ENCODE results near the gene MYO19. TPM values are rescaled to one million over a fixed set of nuclear protein-coding genes. Genes with fewer than 3 reads are reported as not detected.
"Not testable (repeated sequence)": the region's sequence is repeated elsewhere in the genome, so short reads cannot be mapped to it uniquely, and the experiment has no call there.

The MYO19 gene
- total RNA-seq, 1 donor from 2014 or later, result 85.6 TPM

- ATAC-seq (ENCODE audit: low read depth) (peak; percentile 89), DNase-seq (peak; percentile 80)
- peaks cover 10% of the 10 kb centered on the region for H3K27me3 Mint-ChIP-seq
- H3K36me3 Mint-ChIP-seq (ENCODE audit: low read depth), result peaks cover 30% of the 10 kb centered on the region
- no peak for TF ChIP-seq CTCF (IDR thresholded peaks at IDR 0.05)
- H3K4me3 Mint-ChIP-seq, result peak within 1 kb of the TSS; percentile 98
- ChIA-PET CTCF (interaction anchor here (1.7 to 7.2 kb wide), 3 partner anchors 338 to 516 kb away, joined by 9 to 96 read pairs (median 10); no protein-coding TSS in a partner anchor), POLR2A (interaction anchor here (0.7 to 2.5 kb wide), 7 partner anchors 49 to 901 kb away, joined by 3 to 27 read pairs (median 5); partner anchors contain the start of genes GGNBP2, MRM1, MYO19 and PIGW)
- H3K9me3 Mint-ChIP-seq, result no peaks in the 10 kb centered on the region
- H3K4me1 Mint-ChIP-seq, result peaks cover 60% of the 10 kb centered on the region
- intact Hi-C loops (cut with micrococcal nuclease), result loop anchor here (1.0 to 5.0 kb wide), 6 partner anchors 48 to 1244 kb away; partner anchors contain the start of genes DHRS11, MYO19, PIGW and SLFN5
- H3K27ac Mint-ChIP-seq, result peak within 1 kb of the TSS; percentile 96
Observed at GRCh38 chr17:36486204-36487194, 48.2 kb downstream of the MYO19 start, which contains the start of gene ZNHIT3. Gene ZNHIT3 (plus strand): TSS chr17:36486681. CDS start chr17:36486700, 19 bp downstream.

DNA sequence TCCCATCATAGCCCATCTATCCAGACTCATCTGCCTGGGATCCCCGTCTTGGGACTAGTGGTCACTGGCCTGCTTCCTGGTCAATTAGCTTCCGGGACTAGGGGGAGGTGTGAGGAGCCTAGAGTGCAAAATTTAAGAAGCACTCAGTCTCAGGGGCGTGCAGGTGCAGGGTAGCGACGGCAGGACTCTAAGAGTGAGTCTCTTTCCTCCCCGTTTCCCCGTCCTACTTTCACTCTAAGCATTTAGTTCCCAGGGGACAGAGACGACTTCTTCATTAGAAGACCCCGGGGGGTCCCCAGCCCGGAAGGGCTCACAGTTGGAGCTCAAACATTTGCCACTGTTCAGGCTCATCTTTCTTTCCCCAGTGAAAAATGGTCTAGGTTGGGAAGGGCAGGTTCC is 48.9 kb downstream of the MYO19 start:
- DNase-seq (peak; percentile 20), ATAC-seq (ENCODE audit: low read depth) (peak; percentile 14)
- CTCF ChIA-PET, result interaction anchor here (1.7 to 7.2 kb wide), 3 partner anchors 337 to 515 kb away, joined by 9 to 96 read pairs (median 10); no protein-coding TSS in a partner anchor
- Mint-ChIP-seq H3K9me3 (no peaks in the 10 kb centered on the region), H3K27me3 (peaks cover 10% of the 10 kb centered on the region), H3K36me3 (ENCODE audit: low read depth) (peaks cover 24% of the 10 kb centered on the region), H3K4me1 (peaks cover 56% of the 10 kb centered on the region), H3K27ac (peak overlapping the region; percentile 96), H3K4me3 (peak overlapping the region; percentile 98)
- TF ChIP-seq CTCF (IDR thresholded peaks at IDR 0.05), result no peak
- intact Hi-C loops (cut with micrococcal nuclease), result loop anchor here (1.0 to 5.0 kb wide), 6 partner anchors 48 to 1244 kb away; partner anchors contain the start of genes DHRS11, MYO19, PIGW and SLFN5
- POLR2A ChIA-PET, result interaction anchor here (0.7 to 2.5 kb wide), 7 partner anchors 49 to 900 kb away, joined by 3 to 27 read pairs (median 5); partner anchors contain the start of genes GGNBP2, MRM1, MYO19 and PIGW

DNA sequence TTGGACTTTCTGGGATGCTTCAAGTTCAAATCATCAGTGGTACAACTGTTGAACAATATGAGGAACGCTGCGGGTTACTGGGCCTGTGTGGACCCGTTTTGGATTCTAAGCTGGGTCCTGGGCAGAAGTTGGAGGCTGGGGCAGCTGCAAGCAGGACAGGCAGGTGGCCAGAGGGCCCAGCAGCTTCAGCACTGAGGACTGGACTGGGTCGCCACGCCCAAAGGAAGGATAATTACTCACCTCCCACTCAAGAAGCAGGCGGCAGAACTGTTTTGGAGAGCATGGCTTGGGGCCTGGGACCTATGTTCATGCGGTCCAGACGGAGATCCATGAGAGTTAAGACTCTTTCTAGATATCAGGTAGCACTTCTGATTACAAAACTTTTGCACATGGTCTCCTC is 49.6 kb downstream of the MYO19 start:
- ChIA-PET CTCF (interaction anchor here (1.7 to 7.2 kb wide), 3 partner anchors 336 to 514 kb away, joined by 9 to 96 read pairs (median 10); no protein-coding TSS in a partner anchor), POLR2A (interaction anchor here (1.8 to 2.5 kb wide), 3 partner anchors 50 to 117 kb away, joined by 11 to 27 read pairs (median 14); partner anchors contain the start of genes GGNBP2, MRM1, MYO19 and PIGW)
- no peaks in the 10 kb centered on the region for H3K9me3 Mint-ChIP-seq
- TF ChIP-seq CTCF (IDR thresholded peaks at IDR 0.05), result no peak
- H3K27ac Mint-ChIP-seq, result no peak overlapping the region
- H3K27me3 Mint-ChIP-seq, result peaks cover 12% of the 10 kb centered on the region
- peaks cover 20% of the 10 kb centered on the region for H3K36me3 Mint-ChIP-seq (ENCODE audit: low read depth)
- peaks cover 52% of the 10 kb centered on the region for H3K4me1 Mint-ChIP-seq
- H3K4me3 Mint-ChIP-seq, result peak overlapping the region; percentile 98
- DNase-seq (no peak), ATAC-seq (ENCODE audit: low read depth) (no peak)
- intact Hi-C loops (cut with micrococcal nuclease), result loop anchor here (5.0 kb wide), 1 partner anchor 1243 kb away; the partner anchor contains the start of gene SLFN5

DNA sequence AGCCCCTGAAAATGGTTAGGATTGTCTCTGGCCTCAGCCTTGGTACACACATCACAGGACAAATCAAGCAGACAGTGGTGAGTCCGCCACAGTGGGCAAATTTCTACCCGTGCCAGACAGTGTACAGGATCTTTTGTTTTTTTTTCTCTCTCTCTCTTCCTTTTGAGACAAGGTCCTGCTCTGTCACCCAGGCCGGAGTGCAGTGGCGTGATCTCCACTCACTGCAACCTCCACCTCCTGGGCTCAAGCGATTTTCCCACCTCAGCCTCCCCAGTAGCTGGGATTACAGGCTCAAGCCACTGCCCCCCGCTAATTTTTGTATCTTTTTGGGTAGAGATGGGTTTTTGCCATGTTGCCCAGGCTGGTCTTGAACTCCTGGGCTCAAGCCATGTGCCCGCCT is 50.6 kb downstream of the MYO19 start:
- not testable (repeated sequence) for H3K36me3 Mint-ChIP-seq (ENCODE audit: low read depth); H3K9me3 Mint-ChIP-seq; DNase-seq; ATAC-seq (ENCODE audit: low read depth); H3K27ac Mint-ChIP-seq
- H3K4me3 Mint-ChIP-seq, result peak overlapping the region; percentile 11
- ChIA-PET CTCF (interaction anchor here (1.3 to 7.2 kb wide), 5 partner anchors 341 to 518 kb away, joined by 5 to 96 read pairs (median 10); no protein-coding TSS in a partner anchor), POLR2A (interaction anchor here (1.0 kb wide), 1 partner anchor 508 kb away, joined by 6 read pairs; no protein-coding TSS in a partner anchor)
- peaks cover 12% of the 10 kb centered on the region for H3K27me3 Mint-ChIP-seq
- peaks cover 44% of the 10 kb centered on the region for H3K4me1 Mint-ChIP-seq
- intact Hi-C loops (cut with micrococcal nuclease), result loop anchor here (5.0 kb wide), 3 partner anchors 337 to 537 kb away; no protein-coding TSS in a partner anchor

Data from activated B cell treated with CpG ODN at 0.5 μM for 24 hours (primary cell).